Stomach (tissue), 4 donors: ENCODE results near the gene LRRC55.

ENCODE experiments used
- CTCF ChIP-seq, 7 experiments: fragments of 450-650 bp in 4 of 7; fragments of 200-600 bp in 3 of 7; sonication (generic) in 3 of 7; IDR thresholded peaks; one replicate each; pipeline ENCODE4 v1.5.1; 2016 to 2019; ENCODE audit warnings: antibody characterized with exemption in 7 of 7, control low read depth in 2 of 7, mild to moderate bottlenecking in 1 of 7
- EP300 ChIP-seq: sonication (generic); formaldehyde crosslinking; IDR thresholded peaks from one replicate; pipeline ENCODE4 v1.6.1; 2017; ENCODE audit warnings: antibody characterized with exemption
- POLR2AphosphoS5 ChIP-seq, 3 donors: sonication (generic); formaldehyde crosslinking; IDR thresholded peaks; one replicate each; pipeline ENCODE4 v1.6.1; 2016; ENCODE audit warnings: antibody characterized with exemption in 3 of 3

- TF ChIP-seq POLR2AphosphoS5 (IDR thresholded peaks at IDR 0.05), result no peak
- no peak for TF ChIP-seq CTCF (IDR thresholded peaks at IDR 0.05)
- TF ChIP-seq EP300, result no peak
Observed at GRCh38 chr11:57143459-57143858, 38.3 kb upstream of the LRRC55 start.
